GM23338 (cell line): Measurements from ENCODE around the gene TMEM120B. TPM values are rescaled to one million over a fixed set of nuclear protein-coding genes. Genes with fewer than 3 reads are reported as not detected.
A peak's percentile ranks its signal among the peaks of the same experiment; 100 is the strongest.

Experiments used
- ATAC-seq: fragments of 200-7000 bp; cut with Tn5 transposase; 3 replicates; pipeline ENCODE4 v1.9.1; 2020
- DNase-seq: peaks from one replicate; pipeline ENCODE4 v3.0.0-alpha.2; 2015; ENCODE audit warnings: low spot score
- H2AFZ ChIP-seq: fragments of 200-600 bp; sonication (generic); 2 replicates; pipeline ENCODE4 v1.8.0; 2016; ENCODE audit warnings: antibody characterized with exemption, mild to moderate bottlenecking, moderate library complexity
- H3F3A ChIP-seq: fragments of 200-600 bp; sonication (generic); replicated peaks from 2 replicates; pipeline ENCODE4 v1.8.0; 2017; ENCODE audit warnings: antibody characterized with exemption, mixed run types, low read depth
- H3K27ac ChIP-seq: fragments of 200-600 bp; sonication (generic); 2 replicates; pipeline ENCODE4 v1.6.1; 2016; ENCODE audit warnings: low read depth
- H3K27me3 ChIP-seq: fragments of 200-600 bp; sonication (generic); 2 replicates; pipeline ENCODE4 v1.8.0; 2016; ENCODE audit warnings: mild to moderate bottlenecking, mixed run types, moderate library complexity; ENCODE audit not compliant: insufficient read depth
- H3K36me3 ChIP-seq: fragments of 200-600 bp; sonication (generic); 2 replicates; pipeline ENCODE4 v1.8.0; 2016; ENCODE audit warnings: mild to moderate bottlenecking; ENCODE audit not compliant: insufficient read depth
- H3K4me1 ChIP-seq: fragments of 200-600 bp; sonication (generic); 2 replicates; pipeline ENCODE4 v1.8.0; 2016; ENCODE audit warnings: mild to moderate bottlenecking, moderate library complexity; ENCODE audit not compliant: insufficient read depth
- H3K4me2 ChIP-seq: fragments of 200-600 bp; sonication (generic); 2 replicates; pipeline ENCODE4 v1.7.1; 2017; ENCODE audit warnings: mixed run types
- H3K4me3 ChIP-seq: fragments of 200-600 bp; sonication (generic); 2 replicates; pipeline ENCODE4 v1.6.1; 2016; ENCODE audit warnings: mixed run types
- H3K79me2 ChIP-seq: fragments of 200-600 bp; sonication (generic); replicated peaks from 2 replicates; pipeline ENCODE4 v1.8.0; 2017; ENCODE audit warnings: mild to moderate bottlenecking; ENCODE audit not compliant: insufficient read depth
- H3K9me2 ChIP-seq: fragments of 200-600 bp; sonication (generic); 2 replicates; pipeline ENCODE4 v1.8.0; 2017; ENCODE audit not compliant: insufficient read depth
- H4K20me1 ChIP-seq: fragments of 200-600 bp; sonication (generic); replicated peaks from 2 replicates; pipeline ENCODE4 v1.8.0; 2017; ENCODE audit warnings: mild to moderate bottlenecking; ENCODE audit not compliant: insufficient read depth
- H3K27ac Mint-ChIP-seq: 2 replicates; pipeline ENCODE4 v1.8.0; 2020; ENCODE audit warnings: inconsistent platforms, mild to moderate bottlenecking, moderate library complexity, mixed read lengths
- H3K27me3 Mint-ChIP-seq: 3 replicates; pipeline ENCODE4 v1.8.0; 2022; ENCODE audit warnings: low read depth, mild to moderate bottlenecking, moderate library complexity, mixed read lengths, inconsistent platforms; ENCODE audit not compliant: insufficient read depth, poor library complexity
- H3K36me3 Mint-ChIP-seq: 3 replicates; pipeline ENCODE4 v1.8.0; 2021; ENCODE audit warnings: low read depth, mild to moderate bottlenecking, inconsistent platforms, moderate library complexity, mixed read lengths
- H3K4me1 Mint-ChIP-seq: 3 replicates; pipeline ENCODE4 v1.8.0; 2020; ENCODE audit warnings: mild to moderate bottlenecking, inconsistent platforms, mixed read lengths
- H3K4me3 Mint-ChIP-seq: 3 replicates; pipeline ENCODE4 v1.8.0; 2021; ENCODE audit warnings: moderate library complexity, mild to moderate bottlenecking, inconsistent platforms, mixed read lengths
- H3K9me3 Mint-ChIP-seq: 3 replicates; pipeline ENCODE4 v1.8.0; 2020; ENCODE audit warnings: moderate library complexity, mild to moderate bottlenecking, inconsistent platforms, mixed read lengths
- CREB1 ChIP-seq: fragments of 250-450 bp; sonication (Bioruptor Pico); IDR thresholded peaks from 2 replicates; pipeline ENCODE4 v1.5.0; 2020; ENCODE audit warnings: low read depth, mild to moderate bottlenecking, moderate library complexity
- CTCF ChIP-seq, 2 experiments: fragments of 200-600 bp in 1 of 2; sonication (generic) in 1 of 2; conservative IDR thresholded peaks; 2 replicates each; pipeline versions ENCODE4 v1.5.1 to v1.6.1; 2016 to 2017; ENCODE audit warnings: antibody characterized with exemption in 2 of 2, low read depth in 2 of 2, mild to moderate bottlenecking in 2 of 2, moderate library complexity in 1 of 2
- ETS1 ChIP-seq: IDR thresholded peaks from 2 replicates; pipeline ENCODE4 v1.6.1; 2016; ENCODE audit warnings: antibody characterized with exemption
- EZH2 ChIP-seq: fragments of 200-600 bp; sonication (generic); IDR thresholded peaks from one replicate; pipeline ENCODE4 v1.8.0; 2017; ENCODE audit warnings: antibody characterized with exemption, mild to moderate bottlenecking, low read depth; ENCODE audit not compliant: unreplicated experiment
- JUNB ChIP-seq: IDR thresholded peaks from one replicate; pipeline ENCODE4 v1.6.1; 2016; ENCODE audit warnings: antibody characterized with exemption; ENCODE audit not compliant: unreplicated experiment
- STAT1 ChIP-seq: IDR thresholded peaks from one replicate; pipeline ENCODE4 v1.6.1; 2016; ENCODE audit warnings: antibody characterized with exemption; ENCODE audit not compliant: unreplicated experiment
- ZNF462 ChIP-seq: fragments of 250-450 bp; sonication (Bioruptor Pico); IDR thresholded peaks from 2 replicates; pipeline ENCODE4 v1.5.0; 2020; ENCODE audit warnings: mild to moderate bottlenecking, moderate library complexity
- polyA plus RNA-seq: library from polyadenylated mRNA; unstranded; fragments of >200 nt; fragmentation: Nextera tagmentation; extraction: Ambion mirVana; gene quantifications from 2 replicates; pipeline ENCODE4 v1.2.1, GENCODE V29; 2016
- total RNA-seq: library from RNA; depleted of rRNA; stranded (reverse); fragments of >200 nt; shearing (Covaris generic); gene quantifications from 2 replicates; pipeline ENCODE4 v1.2.3, GENCODE V29; 2014

The TMEM120B gene
- total and polyA plus RNA-seq, 2 experiments from 2014 or later: 15.0 to 36.0 TPM

GRCh38 chr12:121810833-121811433 is 98.4 kb downstream of the TMEM120B start:
- Histone ChIP-seq H3K79me2 (peaks cover 54% of the 10 kb centered on the region), H3K27me3 (no peaks in the 10 kb centered on the region), H3K4me1 (peaks cover 36% of the 10 kb centered on the region), H3K36me3 (0 out of 2 replicates have a peak, but pooled peaks cover 3% of the 10 kb centered on the region), H4K20me1 (peaks cover 15% of the 10 kb centered on the region; the same call in 1 of the 2 replicates), H3K4me2 (peak overlapping the region; percentile 99), H3K4me3 (peak overlapping the region; percentile 97), H3K9me2 (no peaks in the 10 kb centered on the region), H3K27ac (0 out of 2 replicates have a peak overlapping the region, but pooled peaks have one; percentile 94), H3F3A (peaks cover 12% of the 10 kb centered on the region), H2AFZ (no peak overlapping the region)
- peaks cover 28% of the 10 kb centered on the region for H3K27me3 Mint-ChIP-seq
- ATAC-seq (no peak), DNase-seq (no peak)
- H3K9me3 Mint-ChIP-seq: no peaks in the 10 kb centered on the region
- TF ChIP-seq STAT1: no peak
- no peak for TF ChIP-seq ZNF462 (CRISPR knock-in tag)
- TF ChIP-seq ETS1: no peak
- no peak for TF ChIP-seq EZH2
- TF ChIP-seq CTCF (conservative IDR thresholded peaks at IDR 0.05; ENCODE audit: low read depth in 2 of 2): no peak
- no peak for TF ChIP-seq JUNB
- no peak for TF ChIP-seq CREB1
- peaks cover 47% of the 10 kb centered on the region for H3K36me3 Mint-ChIP-seq
- peak overlapping the region; percentile 46; the same call in 1 of the 2 replicates for H3K27ac Mint-ChIP-seq
- H3K4me3 Mint-ChIP-seq: peak overlapping the region; percentile 81
- H3K4me1 Mint-ChIP-seq: peaks cover 39% of the 10 kb centered on the region
